Muscle of leg (tissue), 11 donors: ENCODE results near the gene ATP2B3. TPM values are rescaled to one million over a fixed set of nuclear protein-coding genes. Genes with fewer than 3 reads are reported as not detected.

Experiments used
- DNase-seq: peaks from one replicate; pipeline ENCODE4 v3.0.0; 2013
- H3K27ac ChIP-seq: one replicate; pipeline ENCODE4 v1.5.1; 2013; ENCODE audit warnings: mild to moderate bottlenecking, low read length, control low read depth
- H3K27me3 ChIP-seq: one replicate; pipeline ENCODE4 v1.6.1; 2013; ENCODE audit warnings: low read length; ENCODE audit not compliant: control insufficient read depth, insufficient read depth
- H3K36me3 ChIP-seq: one replicate; pipeline ENCODE4 v1.6.1; 2013; ENCODE audit warnings: low read length; ENCODE audit not compliant: control insufficient read depth, insufficient read depth
- H3K4me1 ChIP-seq: one replicate; pipeline ENCODE4 v1.6.1; 2013; ENCODE audit warnings: low read length; ENCODE audit not compliant: control insufficient read depth, insufficient read depth
- H3K4me3 ChIP-seq: one replicate; pipeline ENCODE4 v1.5.1; 2013; ENCODE audit warnings: low read length, control low read depth
- H3K9me3 ChIP-seq: replicated peaks from 2 replicates; pipeline ENCODE4 v1.6.1; 2013; ENCODE audit warnings: low read depth, low read length; ENCODE audit not compliant: control insufficient read depth
- WGBS: methylation state at CpG from one replicate; pipeline ENCODE4 v1.1.5; 2013; ENCODE audit warnings: missing lambda C conversion rate; ENCODE audit not compliant: insufficient coverage; 5-methylcytosine and 5-hydroxymethylcytosine counted together
- polyA plus RNA-seq, 8 donors: library from polyadenylated mRNA; unstranded; fragments of 120-200 nt; gene quantifications; one replicate each; pipeline versions ENCODE4 v1.2.1 to v1.2.3, GENCODE V29; 2013; ENCODE audit warnings: inconsistent platforms in 1 of 8, low replicate concordance in 1 of 8; ENCODE audit not compliant: insufficient read length in 8 of 8, insufficient read depth in 1 of 8
- total RNA-seq: library from RNA; stranded (reverse); fragments of 120-200 nt; gene quantifications from one replicate; pipeline ENCODE4 v1.2.4, GENCODE V29; 2013

ATP2B3 gene
- total and polyA plus RNA-seq, 9 donors = 0.18 to 0.56 (median 0.29) TPM

GRCh38 chrX:153547195-153547594 lies 29.8 kb downstream of the ATP2B3 start:
- DNase-seq = no peak
- peaks cover 2% of the 10 kb centered on the region for H3K9me3 ChIP-seq

GRCh38 chrX:153549231-153549630 lies 31.8 kb downstream of the ATP2B3 start:
- no peak for DNase-seq
- H3K4me1 ChIP-seq = no peaks in the 10 kb centered on the region
- H3K9me3 ChIP-seq = no peaks in the 10 kb centered on the region
- no peak overlapping the region for H3K4me3 ChIP-seq
- WGBS = 89% methylated on average over 16 of the region's 17 CpGs
- H3K27me3 ChIP-seq = peaks cover 5% of the 10 kb centered on the region
- no peak overlapping the region for H3K27ac ChIP-seq
- no peaks in the 10 kb centered on the region for H3K36me3 ChIP-seq

More at GRCh38 chrX:153547195-153547594, 29.8 kb downstream of the ATP2B3 start:
- WGBS = 61% methylated on average over 7 of the region's 7 CpGs
- Histone ChIP-seq H3K27ac (no peak overlapping the region), H3K4me3 (no peak overlapping the region), H3K36me3 (no peaks in the 10 kb centered on the region), H3K27me3 (peaks cover 5% of the 10 kb centered on the region), H3K4me1 (no peaks in the 10 kb centered on the region)

DNA sequence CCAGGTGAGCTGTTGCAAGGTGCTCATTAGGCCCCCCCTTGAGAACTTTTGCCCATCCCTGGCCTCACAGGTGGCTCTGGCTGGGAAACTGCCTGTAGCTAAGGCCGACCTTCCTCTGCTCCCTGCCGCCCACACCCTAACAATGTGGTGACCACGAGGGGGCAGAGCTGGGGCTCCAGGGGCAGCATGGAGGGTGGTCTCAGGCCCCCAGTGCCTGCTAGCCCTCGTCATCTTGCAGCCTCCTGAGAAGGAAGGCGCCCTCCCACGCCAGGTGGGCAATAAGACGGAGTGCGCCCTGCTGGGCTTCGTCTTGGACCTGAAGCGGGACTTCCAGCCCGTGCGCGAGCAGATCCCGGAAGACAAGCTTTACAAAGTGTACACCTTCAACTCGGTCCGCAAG lies 32.4 kb downstream of the ATP2B3 start:
- H3K9me3 ChIP-seq = no peaks in the 10 kb centered on the region
- H3K4me1 ChIP-seq = peaks cover under 1% of the 10 kb centered on the region
- H3K4me3 ChIP-seq = no peak overlapping the region
- H3K36me3 ChIP-seq = no peaks in the 10 kb centered on the region
- no peak for DNase-seq
- H3K27me3 ChIP-seq = peaks cover 5% of the 10 kb centered on the region
- no peak overlapping the region for H3K27ac ChIP-seq
- WGBS = 66% methylated on average over 16 of the region's 16 CpGs

GRCh38 chrX:153551135-153551534 lies 33.7 kb downstream of the ATP2B3 start:
- H3K36me3 ChIP-seq = no peaks in the 10 kb centered on the region
- WGBS = 50% methylated on average over 1 of the region's 5 CpGs
- H3K9me3 ChIP-seq = no peaks in the 10 kb centered on the region
- no peak overlapping the region for H3K4me3 ChIP-seq
- no peak for DNase-seq
- H3K27ac ChIP-seq = no peak overlapping the region
- peaks cover 9% of the 10 kb centered on the region for H3K27me3 ChIP-seq
- peaks cover 4% of the 10 kb centered on the region for H3K4me1 ChIP-seq

DNA sequence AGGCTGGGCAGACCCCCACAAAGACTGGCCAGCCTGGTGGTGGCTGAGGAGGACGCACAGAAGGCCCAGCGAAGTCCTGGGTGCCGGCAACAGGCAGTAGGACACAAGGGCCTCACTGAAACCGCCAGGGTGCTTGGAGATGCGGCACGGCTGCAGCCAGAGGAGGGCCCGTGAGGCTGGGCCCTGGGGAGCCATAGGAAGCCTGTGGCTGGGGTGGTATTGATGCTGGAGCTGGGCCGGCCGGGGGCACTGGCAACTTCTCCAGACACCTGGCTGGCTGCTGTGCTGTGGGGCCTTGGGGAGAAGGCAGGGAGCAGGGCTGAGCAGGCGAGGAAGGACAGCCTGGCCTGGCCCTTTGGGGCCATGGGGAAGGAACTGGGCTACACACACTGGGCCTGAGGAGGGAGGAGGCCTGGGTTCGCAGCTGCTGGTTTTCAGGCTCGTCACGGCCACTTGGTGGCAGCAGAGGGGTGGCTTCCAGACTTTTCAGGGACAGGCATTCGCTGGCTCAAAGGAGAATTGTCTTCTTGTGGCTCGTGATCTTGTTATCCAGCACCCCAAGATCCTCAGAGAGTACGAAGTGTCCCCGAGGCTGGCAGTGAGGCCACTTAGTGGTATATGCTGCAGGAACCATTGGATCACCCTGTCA lies 37.2 kb downstream of the ATP2B3 start:
- DNase-seq = peak; percentile 68
- Histone ChIP-seq H3K27me3 (peaks cover 10% of the 10 kb centered on the region), H3K36me3 (no peaks in the 10 kb centered on the region), H3K27ac (no peak overlapping the region), H3K4me3 (no peak overlapping the region), H3K9me3 (no peaks in the 10 kb centered on the region), H3K4me1 (peaks cover 4% of the 10 kb centered on the region)
- 49% methylated on average over 16 of the region's 17 CpGs for WGBS

GRCh38 chrX:153556767-153557166 lies 39.3 kb downstream of the ATP2B3 start:
- 87% methylated on average over 11 of the region's 12 CpGs for WGBS

GRCh38 chrX:153557618-153558355 lies 40.3 kb downstream of the ATP2B3 start:
- Histone ChIP-seq H3K4me1 (peaks cover 4% of the 10 kb centered on the region), H3K36me3 (no peaks in the 10 kb centered on the region), H3K27me3 (peaks cover 15% of the 10 kb centered on the region), H3K9me3 (no peaks in the 10 kb centered on the region), H3K27ac (no peak overlapping the region), H3K4me3 (no peak overlapping the region)
- DNase-seq = no peak
- WGBS = 81% methylated on average over 16 of the region's 19 CpGs

More at GRCh38 chrX:153556767-153557166, 39.3 kb downstream of the ATP2B3 start:
- Histone ChIP-seq H3K4me1 (peaks cover 4% of the 10 kb centered on the region), H3K27me3 (peaks cover 15% of the 10 kb centered on the region), H3K36me3 (no peaks in the 10 kb centered on the region), H3K4me3 (no peak overlapping the region), H3K27ac (no peak overlapping the region), H3K9me3 (no peaks in the 10 kb centered on the region)
- no peak for DNase-seq

GRCh38 chrX:153560000-153560399 lies 42.6 kb downstream of the ATP2B3 start:
- H3K27ac ChIP-seq = no peak overlapping the region
- 75% methylated on average over 3 of the region's 9 CpGs for whole genome bisulfite sequencing
- no peaks in the 10 kb centered on the region for H3K36me3 ChIP-seq
- peaks cover 2% of the 10 kb centered on the region for H3K4me1 ChIP-seq
- peak; percentile 34 for DNase-seq
- no peak overlapping the region for H3K4me3 ChIP-seq
- H3K27me3 ChIP-seq = peaks cover 14% of the 10 kb centered on the region
- no peaks in the 10 kb centered on the region for H3K9me3 ChIP-seq

DNA sequence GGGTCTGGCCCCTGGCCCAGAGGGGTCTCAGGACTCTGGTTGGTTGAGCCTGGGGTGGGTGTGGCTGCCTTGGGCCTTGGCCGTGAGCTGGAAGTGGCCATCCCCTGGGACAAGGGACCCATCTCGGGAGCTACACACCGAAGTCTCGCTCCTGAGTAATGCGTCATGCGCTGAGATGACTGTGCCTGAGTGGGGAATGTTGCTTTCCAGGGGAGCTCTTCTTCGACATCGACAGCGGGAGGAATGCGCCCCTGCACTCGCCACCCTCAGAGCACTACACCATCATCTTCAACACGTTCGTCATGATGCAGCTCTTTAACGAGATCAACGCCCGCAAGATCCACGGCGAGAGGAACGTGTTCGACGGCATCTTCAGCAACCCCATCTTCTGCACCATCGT lies 43.0 kb downstream of the ATP2B3 start:
- Histone ChIP-seq H3K4me3 (no peak overlapping the region), H3K27me3 (peaks cover 10% of the 10 kb centered on the region), H3K27ac (no peak overlapping the region), H3K9me3 (no peaks in the 10 kb centered on the region), H3K36me3 (no peaks in the 10 kb centered on the region), H3K4me1 (no peaks in the 10 kb centered on the region)
- DNase-seq = no peak
- WGBS = 91% methylated on average over 7 of the region's 22 CpGs

- Histone ChIP-seq H3K9me3 (no peaks in the 10 kb centered on the region), H3K27me3 (peaks cover 9% of the 10 kb centered on the region), H3K36me3 (no peaks in the 10 kb centered on the region), H3K4me1 (no peaks in the 10 kb centered on the region), H3K4me3 (no peak overlapping the region), H3K27ac (no peak overlapping the region)
- DNase-seq = no peak
- 77% methylated on average over 7 of the region's 7 CpGs for WGBS
Observed at GRCh38 chrX:153561337-153561736, 43.9 kb downstream of the ATP2B3 start.
